HEK293 (cell line): ENCODE results near the gene NMRK2.

Experiments used
- ZBTB1 ChIP-seq: fragments of 450-650 bp; formaldehyde crosslinking; IDR thresholded peaks from 2 replicates; pipeline ENCODE4 v1.5.1; 2016; ENCODE audit warnings: missing biosample characterization, missing genetic modification characterization
- ZNF121 ChIP-seq: fragments of 450-650 bp; formaldehyde crosslinking; IDR thresholded peaks from 2 replicates; pipeline ENCODE4 v1.5.1; 2016; ENCODE audit warnings: missing biosample characterization, missing genetic modification characterization
- ZNF133 ChIP-seq: fragments of 450-650 bp; formaldehyde crosslinking; IDR thresholded peaks from 2 replicates; pipeline ENCODE4 v1.5.1; 2016; ENCODE audit warnings: missing biosample characterization, missing genetic modification characterization

NMRK2 gene

GRCh38 chr19:3990815-3991117, 57.9 kb downstream of the NMRK2 start (continued):
- TF ChIP-seq ZNF121 (tag by site-specific recombination) (peak; percentile 37; the same call in 1 of the 2 replicates), ZNF133 (tag by site-specific recombination) (peak; percentile 1; the same call in 1 of the 2 replicates), ZBTB1 (0 out of 2 replicates have a peak, but pooled peaks have one; percentile 53)
